Measurements from ENCODE around the gene PCYT1B. TPM values are rescaled to one million over a fixed set of nuclear protein-coding genes. Genes with fewer than 3 reads are reported as not detected.

Gene PCYT1B
- total and polyA plus RNA-seq, 2 of the 13 experiments (the other 11 are each of a cell fraction or from before 2014, with no cell fraction given): 6.1 to 9.2 TPM

GRCh38 chrX:24693453-24694202, 46.5 kb upstream of the PCYT1B start, which contains the start of gene POLA1 (continued):
- TF ChIP-seq ZNF34 (CRISPR knock-in tag; IDR thresholded peaks at IDR 0.05; ENCODE audit: borderline replicate concordance) (no peak), NCOA2 (CRISPR knock-in tag; IDR thresholded peaks at IDR 0.05) (no peak), ZNF121 (CRISPR knock-in tag; IDR thresholded peaks at IDR 0.05) (no peak), HNRNPLL (IDR thresholded peaks at IDR 0.05; ENCODE audit: low read depth, low read length, poor library complexity, severe bottlenecking) (peak; percentile 54), MTERF4 (CRISPR knock-in tag; IDR thresholded peaks at IDR 0.05) (no peak), CREB3 (CRISPR knock-in tag; IDR thresholded peaks at IDR 0.05) (no peak), MNT (IDR thresholded peaks at IDR 0.05) (peak; percentile 38; the same call in 1 of the 2 replicates), ZMYM3 (CRISPR knock-in tag; IDR thresholded peaks at IDR 0.05) (no peak), MAFG (CRISPR knock-in tag; IDR thresholded peaks at IDR 0.05) (no peak), SP2 (CRISPR knock-in tag; IDR thresholded peaks at IDR 0.05) (peak; percentile 78)

Data from HepG2 (cell line).